IPS DF 6.9 (cell line): ENCODE measurements around the gene PRTN3.

Experiments
- DNase-seq: peaks from one replicate; pipeline ENCODE4 v3.0.0-alpha.2; 2013; ENCODE audit warnings: low read depth, low spot score
- H3K27ac ChIP-seq: one replicate; pipeline ENCODE4 v1.5.1; 2013; ENCODE audit warnings: low read length, control low read depth
- H3K27me3 ChIP-seq: 2 replicates; pipeline ENCODE4 v1.6.1; 2013; ENCODE audit warnings: mild to moderate bottlenecking, low read length; ENCODE audit not compliant: control insufficient read depth, insufficient read depth
- H3K36me3 ChIP-seq: 2 replicates; pipeline ENCODE4 v1.6.1; 2013; ENCODE audit warnings: low read length; ENCODE audit not compliant: control insufficient read depth, insufficient read depth
- H3K4me1 ChIP-seq: 2 replicates; pipeline ENCODE4 v1.6.1; 2013; ENCODE audit warnings: low read length; ENCODE audit not compliant: control insufficient read depth, insufficient read depth
- H3K4me3 ChIP-seq: 2 replicates; pipeline ENCODE4 v1.5.1; 2013; ENCODE audit warnings: mild to moderate bottlenecking, low read length
- H3K9me3 ChIP-seq: 2 replicates; pipeline ENCODE4 v1.6.1; 2013; ENCODE audit warnings: low read length, inconsistent platforms; ENCODE audit not compliant: control insufficient read depth, insufficient read depth
- WGBS: extraction: QIAGEN DNeasy Blood & Tissue Kit; methylation state at CpG from one replicate; pipeline ENCODE4 v1.1.7; 2013; ENCODE audit warnings: mixed read lengths, missing lambda C conversion rate; ENCODE audit not compliant: insufficient read length, insufficient coverage; 5-methylcytosine and 5-hydroxymethylcytosine counted together

The PRTN3 gene

DNA sequence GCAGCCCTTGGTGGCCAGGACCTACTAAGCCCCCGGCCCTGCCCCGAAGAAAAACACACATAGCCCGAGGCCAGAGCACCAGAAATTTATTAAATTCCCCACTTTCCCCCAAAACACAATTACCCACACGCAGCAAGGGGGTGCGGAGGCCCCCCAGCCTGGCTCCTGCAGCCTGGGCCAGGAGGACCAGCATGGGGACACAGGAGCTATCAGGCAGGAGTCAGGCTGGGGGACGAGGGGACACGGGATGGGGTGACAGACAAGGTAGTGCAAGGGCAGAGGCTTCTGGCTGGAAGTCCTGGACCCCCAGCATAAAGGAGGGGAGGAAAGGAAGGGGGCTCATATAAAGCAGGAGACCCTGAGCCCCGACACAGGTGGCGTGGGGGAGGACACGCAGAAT lies 55.6 kb downstream of the PRTN3 start:
- no peak for DNase-seq
- no CpG with 5 or more reads among the region's 10 CpGs for WGBS
- peaks cover 4% of the 10 kb centered on the region; the same call in 1 of the 2 replicates for H3K4me1 ChIP-seq
- H3K4me3 ChIP-seq = no peak overlapping the region
- peaks cover 3% of the 10 kb centered on the region; the same call in 1 of the 2 replicates for H3K36me3 ChIP-seq
- no peak overlapping the region for H3K27ac ChIP-seq
- no peaks in the 10 kb centered on the region for H3K27me3 ChIP-seq
- H3K9me3 ChIP-seq = no peaks in the 10 kb centered on the region

DNA sequence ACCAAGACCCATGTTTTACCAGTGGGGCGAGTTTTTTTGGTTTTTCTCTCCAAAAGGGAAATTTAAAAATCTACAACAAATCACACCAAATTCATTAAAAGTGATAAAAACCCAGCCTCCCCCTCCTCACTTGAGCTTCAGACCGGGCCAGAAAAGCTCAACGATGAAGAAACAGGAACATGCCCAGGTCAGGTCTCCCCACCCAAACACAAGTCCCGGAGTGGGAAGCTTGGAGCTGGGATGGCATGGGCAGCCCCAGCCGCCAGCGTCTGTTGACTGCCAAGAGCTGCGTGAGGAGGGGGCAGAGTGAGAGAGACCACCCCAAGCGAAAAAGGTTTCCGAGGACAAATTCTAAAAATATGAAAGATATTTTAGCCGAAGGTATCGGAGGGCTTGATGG lies 56.2 kb downstream of the PRTN3 start:
- H3K27me3 ChIP-seq = no peaks in the 10 kb centered on the region
- whole genome bisulfite sequencing = no CpG with 5 or more reads among the region's 11 CpGs
- no peak for DNase-seq
- H3K4me1 ChIP-seq = peaks cover 4% of the 10 kb centered on the region; the same call in 1 of the 2 replicates
- H3K9me3 ChIP-seq = no peaks in the 10 kb centered on the region
- peaks cover 3% of the 10 kb centered on the region; the same call in 1 of the 2 replicates for H3K36me3 ChIP-seq
- no peak overlapping the region for H3K27ac ChIP-seq
- H3K4me3 ChIP-seq = no peak overlapping the region

DNA sequence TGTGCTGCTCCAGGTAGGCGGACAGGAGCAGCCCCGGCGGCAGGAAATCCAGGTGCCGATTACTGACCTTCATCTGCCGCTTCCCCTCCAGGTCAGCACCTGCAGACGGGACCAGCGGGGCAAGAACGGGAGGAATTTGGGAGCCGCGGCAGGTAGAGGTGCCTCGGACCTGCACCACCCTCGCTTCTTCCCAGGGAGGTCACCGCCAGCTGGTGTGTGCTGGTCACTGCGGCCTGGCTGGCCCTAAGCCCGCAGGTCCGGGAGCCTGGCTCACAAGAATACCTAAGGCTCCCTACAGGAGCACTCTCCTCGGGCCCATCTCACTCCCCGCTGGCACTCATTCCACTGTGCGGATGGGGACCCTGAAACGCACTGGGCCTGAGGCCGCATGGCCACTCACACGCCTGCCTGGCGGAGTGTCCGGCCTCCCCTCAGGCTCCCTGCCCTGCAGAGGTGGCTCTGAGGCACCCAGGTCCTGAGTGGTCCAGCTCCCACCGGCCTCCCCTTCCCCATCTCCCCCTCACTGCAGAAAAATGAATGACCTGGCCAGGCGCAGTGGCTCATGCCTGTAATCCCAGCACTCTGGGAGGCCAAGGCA lies 56.7 kb downstream of the PRTN3 start:
- H3K4me1 ChIP-seq = peaks cover 4% of the 10 kb centered on the region; the same call in 1 of the 2 replicates
- no peak for DNase-seq
- no peak overlapping the region for H3K4me3 ChIP-seq
- no peaks in the 10 kb centered on the region for H3K27me3 ChIP-seq
- WGBS = no CpG with 5 or more reads among the region's 26 CpGs
- H3K27ac ChIP-seq = no peak overlapping the region
- peaks cover 3% of the 10 kb centered on the region; the same call in 1 of the 2 replicates for H3K36me3 ChIP-seq
- H3K9me3 ChIP-seq = no peaks in the 10 kb centered on the region
